Uterus (tissue), 4 donors: ENCODE data around the gene MAP7D3. TPM values are rescaled to one million over a fixed set of nuclear protein-coding genes. Genes with fewer than 3 reads are reported as not detected.

Experiments
- DNase-seq, 2 donors: peaks; one replicate each; pipeline ENCODE4 v3.0.0-alpha.2; 2019 to 2020
- H3K27ac ChIP-seq, 2 donors: fragments of 200-600 bp; sonication (generic); 1 replicate in 1 of 2; 2 replicates in 1 of 2; pipeline ENCODE4 v1.5.1; 2016 to 2018
- H3K27me3 ChIP-seq, 2 donors: fragments of 200-600 bp; sonication (generic); one replicate each; pipeline ENCODE4 v1.5.1; 2018 to 2019; ENCODE audit warnings: control low read depth in 1 of 2
- H3K36me3 ChIP-seq, 2 donors: fragments of 200-600 bp; sonication (generic); one replicate each; pipeline ENCODE4 v1.5.1; 2019; ENCODE audit warnings: control low read depth in 1 of 2
- H3K4me1 ChIP-seq, 2 donors: fragments of 200-600 bp; sonication (generic); one replicate each; pipeline ENCODE4 v1.5.1; 2018 to 2019; ENCODE audit warnings: control low read depth in 1 of 2
- H3K4me3 ChIP-seq, 2 donors: fragments of 200-600 bp; sonication (generic); 1 replicate in 1 of 2; 2 replicates in 1 of 2; pipeline ENCODE4 v1.5.1; 2018 to 2019; ENCODE audit warnings: mild to moderate bottlenecking in 1 of 2
- H3K9me3 ChIP-seq, 2 donors: fragments of 200-600 bp; sonication (generic); one replicate each; pipeline ENCODE4 v1.5.1; 2019; ENCODE audit warnings: control low read depth in 1 of 2
- CTCF ChIP-seq, 4 experiments: fragments of 200-600 bp in 2 of 4; fragments of 450-650 bp in 2 of 4; sonication (generic) in 2 of 4; IDR thresholded peaks; one replicate each; pipeline ENCODE4 v1.5.1; 2016 to 2019; ENCODE audit warnings: antibody characterized with exemption in 4 of 4, mild to moderate bottlenecking in 2 of 4, moderate library complexity in 1 of 4
- POLR2A ChIP-seq, 2 donors: fragments of 450-650 bp; IDR thresholded peaks; one replicate each; pipeline ENCODE4 v1.6.1; 2016; ENCODE audit warnings: antibody characterized with exemption in 2 of 2, mild to moderate bottlenecking in 1 of 2, moderate library complexity in 1 of 2
- intact Hi-C: fragments of 100-400 bp; cut with DNase I; formaldehyde crosslinking; loops from one replicate; pipeline ENCODE4 v1.15.1; 2023; ENCODE audit warnings: low total_unique reads
- total RNA-seq, 4 donors: library from RNA; depleted of rRNA in 3 of 4; stranded (reverse); fragments of >200 nt in 3 of 4; gene quantifications; one replicate each; pipeline versions ENCODE4 v1.1.0 to v1.2.4, GENCODE V29; 2014 to 2023
- donor health status: DM: yes; HTN: yes; CAD: no.

MAP7D3 gene
- total RNA-seq, 4 donors from 2014 or later: 13.8 to 28.5 (median 20.4) TPM

- no peak for TF ChIP-seq POLR2A (IDR thresholded peaks at IDR 0.05)
- no peak for TF ChIP-seq CTCF (IDR thresholded peaks at IDR 0.05)
- Histone ChIP-seq H3K9me3 (no peaks in the 10 kb centered on the region), H3K4me3 (no peak overlapping the region), H3K36me3 (no peaks in the 10 kb centered on the region), H3K27ac (no peak overlapping the region), H3K27me3 (peaks cover 0 to 5% of the 10 kb centered on the region in 2 donors), H3K4me1 (no peaks in the 10 kb centered on the region)
- DNase-seq: no peak
- intact Hi-C loops: no loop called here
These were observed 23.0 kb downstream of the MAP7D3 start for GRCh38 chrX:136227948-136228838.

- Histone ChIP-seq H3K4me1 (no peaks in the 10 kb centered on the region), H3K36me3 (no peaks in the 10 kb centered on the region), H3K9me3 (no peaks in the 10 kb centered on the region), H3K27ac (no peak overlapping the region), H3K4me3 (no peak overlapping the region), H3K27me3 (peaks cover 0 to 5% of the 10 kb centered on the region in 2 donors)
- DNase-seq: no peak
- no peak for TF ChIP-seq POLR2A (IDR thresholded peaks at IDR 0.05)
- intact Hi-C loops: no loop called here
These were observed 24.1 kb downstream of the MAP7D3 start for GRCh38 chrX:136227074-136227473.

- TF ChIP-seq CTCF (IDR thresholded peaks at IDR 0.05) (no peak), POLR2A (IDR thresholded peaks at IDR 0.05) (no peak)
- Histone ChIP-seq H3K27me3 (no peaks in the 10 kb centered on the region), H3K36me3 (no peaks in the 10 kb centered on the region), H3K9me3 (no peaks in the 10 kb centered on the region), H3K27ac (no peak overlapping the region), H3K4me3 (no peak overlapping the region), H3K4me1 (no peaks in the 10 kb centered on the region)
- no peak for DNase-seq
- intact Hi-C loops: no loop called here
These were observed 29.2 kb downstream of the MAP7D3 start for GRCh38 chrX:136221851-136222513.

- no peaks in the 10 kb centered on the region for H3K27me3 ChIP-seq
- intact Hi-C loops: no loop called here
- DNase-seq: no peak
- no peak overlapping the region for H3K4me3 ChIP-seq
- no peaks in the 10 kb centered on the region for H3K9me3 ChIP-seq
- H3K27ac ChIP-seq: no peak overlapping the region
- H3K36me3 ChIP-seq: no peaks in the 10 kb centered on the region
- TF ChIP-seq CTCF (IDR thresholded peaks at IDR 0.05) (no peak), POLR2A (IDR thresholded peaks at IDR 0.05) (no peak)
- H3K4me1 ChIP-seq: no peaks in the 10 kb centered on the region
These were observed 30.2 kb downstream of the MAP7D3 start for GRCh38 chrX:136220951-136221350.

- DNase-seq: no peak
- Histone ChIP-seq H3K9me3 (no peaks in the 10 kb centered on the region), H3K36me3 (no peaks in the 10 kb centered on the region), H3K4me1 (no peaks in the 10 kb centered on the region), H3K4me3 (no peak overlapping the region), H3K27me3 (no peaks in the 10 kb centered on the region), H3K27ac (no peak overlapping the region)
- intact Hi-C loops: no loop called here
- TF ChIP-seq POLR2A (IDR thresholded peaks at IDR 0.05) (no peak), CTCF (IDR thresholded peaks at IDR 0.05) (no peak)
These were observed 30.7 kb downstream of the MAP7D3 start for GRCh38 chrX:136220540-136220939.
